CD4-positive, alpha-beta T cell treated with Interleukin-4 for 4 hours (primary cell): ENCODE measurements around the gene PKD1L1.
"Not testable (repeated sequence)": the region's sequence is repeated elsewhere in the genome, so short reads cannot be mapped to it uniquely, and the experiment has no call there.

ENCODE experiments used
- DNase-seq: peaks from one replicate; pipeline ENCODE4 v3.0.0-alpha.2; 2020

PKD1L1 gene

GRCh38 chr7:47758546-47758945, 189.7 kb downstream of the PKD1L1 start:
- no peak for DNase-seq

- no peak for DNase-seq
Measured at GRCh38 chr7:47757921-47758411, 190.3 kb downstream of the PKD1L1 start.

- DNase-seq: no peak
Measured at GRCh38 chr7:47756636-47757035, 191.6 kb downstream of the PKD1L1 start.

GRCh38 chr7:47755248-47755647, 193.0 kb downstream of the PKD1L1 start:
- no peak for DNase-seq

- DNase-seq: not testable (repeated sequence)
Measured at GRCh38 chr7:47751724-47752123, 196.5 kb downstream of the PKD1L1 start.

GRCh38 chr7:47751043-47751442, 197.2 kb downstream of the PKD1L1 start:
- DNase-seq: no peak

GRCh38 chr7:47748041-47748440, 200.2 kb downstream of the PKD1L1 start:
- DNase-seq: no peak

- DNase-seq: no peak
Measured at GRCh38 chr7:47747160-47747559, 201.1 kb downstream of the PKD1L1 start.

- DNase-seq: no peak
Measured at GRCh38 chr7:47746468-47746867, 201.8 kb downstream of the PKD1L1 start.

GRCh38 chr7:47744883-47745282, 203.4 kb downstream of the PKD1L1 start:
- no peak for DNase-seq

- DNase-seq: no peak
Measured at GRCh38 chr7:47743965-47744591, 204.2 kb downstream of the PKD1L1 start.

- DNase-seq: no peak
Measured at GRCh38 chr7:47741984-47742383, 206.3 kb downstream of the PKD1L1 start.

GRCh38 chr7:47739891-47740290, 208.4 kb downstream of the PKD1L1 start:
- DNase-seq: no peak

- no peak for DNase-seq
Measured at GRCh38 chr7:47739301-47739875, 208.9 kb downstream of the PKD1L1 start.

GRCh38 chr7:47738563-47739166, 209.6 kb downstream of the PKD1L1 start:
- no peak for DNase-seq

GRCh38 chr7:47737601-47738000, 210.7 kb downstream of the PKD1L1 start:
- no peak for DNase-seq

- DNase-seq: no peak
Measured at GRCh38 chr7:47735431-47736345, 212.6 kb downstream of the PKD1L1 start.

GRCh38 chr7:47734949-47735291, 213.3 kb downstream of the PKD1L1 start:
- no peak for DNase-seq

- DNase-seq: no peak
Measured at GRCh38 chr7:47734287-47734948, 213.8 kb downstream of the PKD1L1 start.

- DNase-seq: no peak
Measured at GRCh38 chr7:47730142-47730541, 218.1 kb downstream of the PKD1L1 start.

- no peak for DNase-seq
Measured at GRCh38 chr7:47726047-47726726, 222.1 kb downstream of the PKD1L1 start.
